DMS79 treated with DMSO at 0.1 percent for 48 hours (cell line): ENCODE data around the gene CCDC110.
A peak's percentile ranks its signal among the peaks of the same experiment; 100 is the strongest.
"Not testable (repeated sequence)": the region's sequence is repeated elsewhere in the genome, so short reads cannot be mapped to it uniquely, and the experiment has no call there.

ENCODE experiments used
- DNase-seq: peaks from one replicate; lab custom pipeline; 2025; lab: John Stamatoyannopoulos, UW

Gene CCDC110

DNA sequence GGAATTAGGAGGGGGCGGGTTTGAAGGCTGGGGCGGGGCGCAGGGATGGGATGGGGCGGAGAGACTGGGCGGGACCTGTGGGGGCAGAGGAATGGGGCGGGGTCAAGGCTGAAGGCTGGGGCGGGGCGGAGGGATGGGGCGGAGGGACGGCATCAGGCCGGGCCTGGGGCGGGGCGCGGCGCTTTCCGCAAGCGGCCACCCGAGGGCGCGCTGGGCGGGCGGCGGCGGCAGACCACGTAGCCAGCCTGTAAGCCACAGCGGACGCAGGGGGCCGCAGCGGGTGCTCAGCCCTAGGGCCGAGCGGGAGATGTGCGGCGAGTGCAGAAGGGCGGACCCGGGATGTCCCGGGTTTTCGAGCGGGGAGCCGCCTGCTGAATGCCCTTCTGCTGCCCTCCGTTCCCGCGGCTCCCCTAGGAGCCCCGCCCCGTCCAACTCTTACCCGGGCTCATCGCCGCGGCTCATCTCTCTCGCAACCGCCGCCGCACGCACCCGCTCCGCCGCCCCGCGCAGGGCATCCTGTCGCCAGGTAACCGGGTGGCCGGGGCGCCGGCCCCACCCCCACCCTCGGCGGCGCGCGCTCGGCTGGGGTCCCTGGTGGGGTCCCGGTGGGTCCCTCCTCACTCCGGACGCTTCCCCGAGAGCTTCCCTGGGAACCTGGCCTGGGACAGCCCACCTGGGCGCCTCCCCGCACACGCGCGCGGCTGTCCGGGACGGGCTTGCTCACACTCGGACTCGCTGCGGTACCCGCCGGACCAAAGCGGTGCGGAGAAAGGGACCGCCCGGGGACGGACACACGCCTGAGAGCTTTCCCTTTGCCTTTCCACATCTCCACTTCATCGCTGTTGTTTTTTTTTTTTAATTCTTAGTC is at the start of gene CCDC110:
Gene CCDC110, minus strand, starts transcription at position 499 of the 868 bp plus-strand sequence. Its CDS starts 50 bp downstream, at position 449.
- DNase-seq: peak; percentile 53

DNA sequence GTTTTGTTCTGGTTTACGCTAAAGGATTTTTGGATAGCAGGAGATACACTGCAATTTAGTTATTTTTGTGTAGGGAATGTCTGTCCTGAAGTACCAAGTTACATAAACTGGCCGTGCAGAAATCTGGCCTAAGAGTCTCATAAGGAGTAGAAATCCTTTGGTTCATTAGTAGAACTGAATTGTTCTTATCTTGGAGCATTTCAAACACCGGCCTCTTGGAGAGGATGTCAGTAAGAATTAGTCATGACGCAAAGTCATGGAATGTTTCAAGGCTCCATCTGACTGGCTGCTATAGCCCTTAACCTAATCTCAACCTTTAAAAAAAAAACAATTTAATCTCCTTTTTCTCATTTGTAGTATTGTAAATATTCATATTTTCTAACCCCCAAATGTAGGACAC is 48.6 kb upstream of the CCDC110 start:
- DNase-seq: no peak

DNA sequence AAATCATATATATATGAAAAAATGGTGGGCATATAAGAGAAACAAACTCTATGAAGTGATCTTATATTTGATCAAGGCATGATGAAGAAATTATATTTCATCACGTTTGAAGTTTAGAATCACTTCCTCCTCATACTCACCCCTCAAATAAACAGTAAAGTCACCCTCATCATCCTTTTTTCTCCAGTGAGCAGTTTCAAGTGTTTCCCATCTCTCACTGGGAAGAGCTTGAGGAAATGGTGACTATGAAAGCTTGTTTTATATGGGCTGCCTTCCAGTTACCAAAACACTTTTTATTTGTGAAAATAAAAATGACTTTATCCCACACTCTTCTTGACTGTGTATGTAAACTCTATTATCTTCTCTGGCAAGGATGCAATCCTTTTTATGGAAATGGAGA is 47.0 kb upstream of the CCDC110 start:
- no peak for DNase-seq

DNA sequence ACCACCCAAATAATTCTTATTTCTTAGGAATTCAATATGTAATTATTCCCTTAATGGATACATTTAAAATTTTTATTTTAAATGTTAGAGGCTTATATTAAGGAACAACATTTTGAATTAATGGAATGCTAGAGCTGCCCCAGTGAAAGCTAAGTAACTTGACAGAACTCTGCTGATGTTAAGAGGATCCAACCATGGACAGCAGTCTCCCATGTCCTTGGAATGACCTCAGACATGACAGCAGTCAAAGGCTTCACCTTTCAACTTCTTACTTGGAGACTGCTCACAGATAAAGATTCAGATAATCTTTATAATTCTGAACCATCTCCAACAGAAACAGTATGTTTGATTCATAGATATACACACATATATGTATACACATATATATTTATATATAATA is 46.5 kb upstream of the CCDC110 start:
- no peak for DNase-seq

DNA sequence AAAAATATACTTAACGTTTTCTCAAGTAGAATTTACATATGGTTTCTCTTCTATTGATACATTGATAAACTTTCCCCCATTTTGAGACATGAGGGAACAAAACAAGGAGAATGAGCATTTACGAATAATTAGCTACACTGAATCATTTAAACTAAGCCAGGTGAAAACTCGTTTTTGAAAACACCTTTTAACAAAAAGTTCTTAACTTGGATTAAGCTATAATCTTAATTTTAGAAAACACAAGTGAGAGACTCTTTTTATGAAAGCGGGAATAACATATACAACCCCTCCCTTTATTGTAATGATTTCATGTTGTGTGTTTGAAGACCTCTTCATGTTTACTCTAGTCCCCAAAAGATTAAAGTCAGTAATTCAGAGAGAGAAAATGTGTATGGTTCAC is 43.7 kb upstream of the CCDC110 start:
- DNase-seq: no peak

DNA sequence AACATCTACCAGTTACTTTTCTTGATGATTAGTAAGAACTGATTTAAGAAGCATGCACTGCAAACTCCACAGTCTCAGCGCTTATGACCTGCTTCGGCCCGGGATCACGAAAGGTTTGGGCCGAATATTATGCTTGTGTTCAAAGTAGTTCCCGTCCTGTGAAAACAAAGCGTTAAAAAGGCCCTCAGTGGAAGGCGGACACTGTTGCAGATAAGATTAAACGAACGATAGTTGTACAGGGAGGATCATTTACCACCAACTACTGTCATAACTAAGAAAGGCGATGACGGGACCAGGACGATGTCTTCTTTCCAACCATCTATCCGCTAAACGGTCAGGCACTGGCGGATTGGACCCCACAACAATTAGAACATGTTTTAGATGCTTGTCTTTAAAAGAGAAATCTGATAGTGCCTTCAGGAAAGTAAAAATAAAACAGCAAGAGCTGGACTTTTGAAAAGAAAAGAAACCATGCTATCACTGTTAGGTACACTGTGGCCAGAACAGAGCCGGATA is 42.7 kb upstream of the CCDC110 start:
- no peak for DNase-seq

DNA sequence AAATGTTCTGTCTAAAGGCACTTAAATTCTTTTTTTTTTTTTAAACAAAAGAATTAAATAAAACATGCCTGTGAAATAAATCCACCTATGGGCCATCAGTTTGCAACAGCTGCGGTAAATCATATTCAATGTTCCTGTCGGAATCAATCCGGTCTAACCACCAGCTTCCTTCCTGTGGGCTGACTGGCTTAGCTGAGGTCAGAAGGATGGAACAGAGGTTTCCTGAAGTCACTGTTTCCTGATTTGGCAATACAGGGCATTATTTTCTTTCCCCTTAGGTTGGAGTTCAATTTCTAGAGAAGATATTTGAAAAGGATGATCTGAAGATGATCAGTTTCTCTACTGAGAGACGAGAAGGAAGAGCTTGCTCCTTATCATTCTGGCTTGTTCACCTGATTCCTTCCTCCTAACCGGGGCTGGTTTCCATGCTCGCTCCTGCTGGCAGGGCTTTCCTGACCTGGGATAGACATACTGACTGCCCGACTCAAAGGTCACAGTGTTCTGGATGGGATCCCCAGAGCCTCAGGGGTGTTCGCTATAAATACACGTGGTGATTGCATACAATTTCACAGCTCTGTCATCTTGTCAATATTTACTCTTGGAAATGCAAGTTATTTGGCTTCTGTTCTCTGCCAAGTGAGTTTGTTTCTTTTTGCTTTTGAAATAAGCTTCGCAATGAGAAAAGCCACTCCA is 42.1 kb upstream of the CCDC110 start:
- DNase-seq: no peak

DNA sequence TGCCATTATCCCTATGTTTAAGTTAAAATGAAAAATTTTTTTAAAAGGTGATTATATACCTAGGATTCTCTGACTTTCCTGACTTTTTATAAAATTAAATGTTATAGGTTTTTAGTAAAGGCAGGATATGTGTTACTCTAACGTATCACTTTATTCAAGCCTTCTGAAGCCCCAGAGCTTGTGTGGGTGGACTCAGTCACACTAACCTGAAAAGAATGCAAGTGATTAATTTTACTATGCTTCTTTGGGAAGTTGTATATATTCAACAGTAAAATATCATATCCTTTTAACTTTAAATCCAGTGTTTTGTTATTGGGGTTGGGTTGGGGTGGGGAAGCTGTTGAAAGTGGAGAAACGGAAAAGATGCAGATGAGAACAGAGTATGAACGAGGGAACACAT is 41.0 kb upstream of the CCDC110 start:
- no peak for DNase-seq

DNA sequence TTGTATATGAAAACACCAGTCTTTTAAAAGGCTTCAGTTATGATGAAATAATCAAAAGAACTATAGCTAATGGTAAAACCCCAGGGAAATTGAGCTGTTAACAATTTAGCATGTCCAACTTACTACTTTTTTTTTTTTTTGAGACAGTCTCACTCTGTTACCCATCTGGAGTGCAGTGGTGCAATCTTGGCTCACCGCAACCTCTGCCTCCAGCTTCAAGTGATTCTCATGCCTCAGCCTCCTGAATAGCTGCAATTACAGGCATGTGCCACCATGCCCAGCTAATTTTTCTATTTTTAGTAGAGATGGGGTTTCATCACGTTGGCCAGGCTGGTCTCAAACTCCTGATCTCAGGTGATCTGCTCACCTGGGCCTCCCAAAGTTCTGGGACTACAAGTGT is 39.7 kb upstream of the CCDC110 start:
- not testable (repeated sequence) for DNase-seq

DNA sequence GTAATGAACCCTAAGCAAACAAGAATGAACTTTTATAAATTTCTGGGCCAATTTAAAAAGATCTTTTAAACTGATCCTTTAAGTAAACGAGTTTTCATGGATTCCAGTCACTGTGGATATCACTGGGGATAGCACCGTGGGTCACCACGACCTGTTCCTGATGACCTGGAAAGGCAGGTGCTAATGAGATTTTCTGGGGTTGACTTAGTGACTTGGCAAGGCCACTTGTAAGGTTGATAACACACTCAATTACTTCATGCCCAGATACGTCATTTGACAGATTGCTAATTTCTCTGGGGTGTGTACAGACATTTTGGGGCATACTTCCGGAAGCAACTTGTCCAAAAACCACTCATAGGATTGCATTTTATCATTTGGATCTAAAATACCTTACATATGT is 39.3 kb upstream of the CCDC110 start:
- DNase-seq: no peak

DNA sequence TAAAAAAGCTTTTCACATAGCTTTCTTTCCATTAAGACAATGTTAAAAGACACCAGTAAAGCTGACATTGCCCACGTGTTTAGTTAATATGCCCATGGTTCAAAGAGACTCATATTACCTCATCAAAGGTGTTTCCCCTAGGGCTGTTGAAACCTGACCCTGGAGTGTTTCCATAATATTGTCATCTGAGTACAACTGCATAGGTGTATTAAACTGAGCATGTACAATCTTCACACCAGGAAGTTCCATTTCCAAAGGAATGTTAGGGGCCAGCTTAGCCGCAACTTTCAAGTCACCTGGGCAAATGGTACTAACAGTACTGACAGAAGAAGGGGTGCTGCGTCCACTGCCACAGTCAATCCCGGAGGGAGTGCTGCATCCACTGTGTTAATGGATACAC is 36.6 kb upstream of the CCDC110 start:
- no peak for DNase-seq

DNA sequence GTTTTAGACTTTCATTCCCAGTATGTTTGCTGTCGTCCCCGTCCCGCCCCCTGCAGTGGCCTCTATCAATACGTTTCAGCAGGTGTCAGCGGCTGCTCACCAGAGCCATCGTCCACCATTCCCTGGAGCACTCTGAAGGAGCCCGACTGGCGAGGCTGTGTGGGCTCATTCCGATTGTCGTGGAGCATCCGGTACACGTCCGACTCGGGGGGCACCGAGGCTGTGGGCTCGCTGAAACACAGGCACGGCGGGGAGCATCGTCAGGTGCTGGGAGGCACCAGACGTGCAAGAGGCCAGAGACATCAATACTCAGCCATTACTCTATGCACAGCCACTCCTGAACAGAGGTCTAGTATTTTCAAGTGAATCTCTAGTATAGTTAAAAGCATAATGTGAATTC is 34.9 kb upstream of the CCDC110 start:
- DNase-seq: no peak

DNA sequence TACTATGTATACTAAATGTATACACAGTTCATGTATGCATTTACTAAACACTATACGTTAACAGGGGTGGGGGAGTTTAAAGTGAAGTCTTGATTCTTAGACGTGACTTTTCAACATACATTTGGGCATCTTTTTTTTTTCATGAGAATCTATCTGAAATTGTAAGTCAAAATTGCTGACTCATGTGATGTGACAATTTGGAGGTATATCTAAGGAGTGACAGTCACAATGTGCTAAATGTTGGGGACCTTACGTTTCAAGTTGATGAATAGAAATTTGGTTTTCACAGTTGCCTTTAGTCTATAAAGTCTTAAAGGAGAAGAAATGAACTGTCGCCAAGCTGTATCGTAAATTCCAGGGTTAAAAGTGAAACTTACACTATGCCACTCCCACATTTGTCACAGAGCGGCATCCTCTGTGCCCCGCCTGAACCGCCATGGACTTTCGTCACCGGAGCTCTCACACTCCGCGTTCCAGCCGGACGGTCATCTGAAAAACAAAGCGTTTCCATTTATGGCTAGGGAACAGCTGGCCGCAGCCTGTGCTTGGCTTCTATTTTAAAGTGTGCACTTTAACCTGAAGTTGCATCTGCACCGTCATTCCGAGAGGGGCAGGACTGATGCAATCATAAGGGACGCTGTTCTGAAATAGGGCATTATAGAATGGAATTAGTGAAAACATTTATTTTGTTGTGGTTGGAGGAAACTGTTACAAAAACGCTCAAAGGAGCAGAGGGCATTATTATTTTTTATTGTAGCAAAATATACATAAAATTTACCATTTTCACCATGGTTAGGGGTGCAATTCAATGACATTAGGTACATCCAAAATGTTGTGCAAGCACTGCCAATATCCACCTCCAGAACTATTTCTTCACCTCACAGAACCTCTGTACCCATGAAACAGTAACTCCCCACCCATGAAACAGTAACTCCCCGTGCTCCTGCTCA is 32.8 kb upstream of the CCDC110 start:
- DNase-seq: peak; percentile 4

DNA sequence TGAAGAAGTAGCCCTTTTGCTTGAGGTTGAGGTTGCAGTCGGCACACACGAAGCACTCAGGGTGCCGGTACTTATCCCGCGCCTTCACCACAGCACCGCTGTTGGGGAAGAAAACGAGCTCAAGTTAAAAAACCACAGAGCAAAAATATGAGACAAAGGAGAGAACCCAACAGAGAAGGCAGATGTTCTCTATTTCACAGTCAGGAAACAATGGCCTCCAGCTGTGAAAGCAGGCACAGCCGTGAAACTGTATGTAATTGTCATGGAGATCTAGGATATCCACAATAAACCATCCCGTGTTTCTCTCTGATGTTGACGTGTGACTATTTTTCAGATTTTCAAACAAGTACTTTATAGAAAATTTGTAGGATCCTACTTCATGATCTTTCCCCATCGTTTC is 30.9 kb upstream of the CCDC110 start:
- no peak for DNase-seq

DNA sequence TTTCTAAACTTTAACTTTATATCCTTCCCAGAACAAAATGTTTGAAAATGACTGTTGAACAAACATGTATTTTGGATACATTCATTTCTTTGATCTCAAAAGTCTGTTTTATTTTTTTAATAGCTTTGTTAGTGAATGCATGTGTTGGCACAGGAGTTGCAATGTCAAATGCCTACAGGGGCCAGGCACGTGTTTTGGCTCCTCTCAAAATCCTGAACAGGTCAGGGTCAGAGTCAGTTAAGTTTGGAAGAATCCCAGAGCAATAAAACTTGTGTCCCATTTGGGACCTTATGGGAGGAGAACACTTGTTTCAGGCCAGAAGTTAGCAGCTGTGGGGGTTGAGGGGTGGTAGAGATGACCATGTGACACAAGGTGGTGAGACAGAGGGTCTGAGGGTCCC is 29.0 kb upstream of the CCDC110 start:
- DNase-seq: no peak

DNA sequence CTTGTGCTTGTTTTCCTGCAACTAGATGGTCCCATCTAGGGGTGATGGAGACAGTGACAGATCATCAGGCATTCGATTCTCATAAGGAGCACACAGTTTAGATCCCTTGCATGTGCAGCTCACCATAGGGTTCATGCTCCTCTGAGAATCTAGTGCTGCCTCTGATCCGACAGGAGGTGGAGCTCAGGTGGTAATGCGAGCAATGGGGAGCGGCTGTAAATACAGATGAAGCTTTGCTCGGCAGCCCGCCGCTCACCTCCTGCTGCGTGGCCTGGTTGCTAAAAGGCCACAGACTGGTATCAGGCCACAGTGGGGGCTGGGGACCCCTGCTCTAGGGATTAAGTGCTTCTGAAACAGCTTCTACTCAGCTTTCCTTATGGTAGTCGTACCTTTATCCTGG is 28.5 kb upstream of the CCDC110 start:
- no peak for DNase-seq

DNA sequence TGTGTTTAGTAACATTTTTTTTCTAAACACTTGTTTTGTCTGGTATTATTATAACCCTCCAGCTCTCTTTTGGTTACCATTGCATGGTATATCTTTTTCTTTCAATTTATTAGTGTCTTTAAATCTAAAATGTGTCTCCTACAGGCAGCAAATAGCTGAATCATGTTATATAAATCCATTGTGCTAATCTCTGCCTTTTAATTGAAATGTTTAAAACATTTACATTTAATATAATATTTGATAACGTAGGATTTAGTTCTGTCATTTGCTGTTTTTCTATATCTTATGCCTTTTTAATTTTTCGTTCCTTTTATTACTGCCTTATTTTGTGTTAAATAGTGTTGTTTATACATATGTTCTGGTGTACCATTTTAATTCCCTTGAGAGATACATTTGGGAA is 17.1 kb upstream of the CCDC110 start:
- DNase-seq: no peak

DNA sequence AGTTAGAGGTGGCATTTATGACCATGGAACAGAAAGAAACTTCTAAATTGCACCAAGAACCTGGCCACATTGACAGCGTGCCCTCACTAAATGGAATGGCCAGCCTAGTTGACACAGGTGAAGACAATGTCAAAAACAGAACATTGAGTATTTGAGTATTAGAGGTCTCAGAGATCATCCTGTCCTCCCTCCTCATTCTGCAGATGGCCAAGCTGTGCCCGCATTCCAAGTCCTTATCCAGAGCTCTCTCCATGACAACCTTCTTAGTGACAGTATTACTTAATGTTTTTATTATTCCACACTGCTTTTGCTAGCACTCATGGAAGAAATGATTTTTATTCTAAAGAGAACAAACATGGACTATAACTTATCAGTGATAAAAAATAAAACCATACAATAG is 9.9 kb upstream of the CCDC110 start:
- no peak for DNase-seq

DNA sequence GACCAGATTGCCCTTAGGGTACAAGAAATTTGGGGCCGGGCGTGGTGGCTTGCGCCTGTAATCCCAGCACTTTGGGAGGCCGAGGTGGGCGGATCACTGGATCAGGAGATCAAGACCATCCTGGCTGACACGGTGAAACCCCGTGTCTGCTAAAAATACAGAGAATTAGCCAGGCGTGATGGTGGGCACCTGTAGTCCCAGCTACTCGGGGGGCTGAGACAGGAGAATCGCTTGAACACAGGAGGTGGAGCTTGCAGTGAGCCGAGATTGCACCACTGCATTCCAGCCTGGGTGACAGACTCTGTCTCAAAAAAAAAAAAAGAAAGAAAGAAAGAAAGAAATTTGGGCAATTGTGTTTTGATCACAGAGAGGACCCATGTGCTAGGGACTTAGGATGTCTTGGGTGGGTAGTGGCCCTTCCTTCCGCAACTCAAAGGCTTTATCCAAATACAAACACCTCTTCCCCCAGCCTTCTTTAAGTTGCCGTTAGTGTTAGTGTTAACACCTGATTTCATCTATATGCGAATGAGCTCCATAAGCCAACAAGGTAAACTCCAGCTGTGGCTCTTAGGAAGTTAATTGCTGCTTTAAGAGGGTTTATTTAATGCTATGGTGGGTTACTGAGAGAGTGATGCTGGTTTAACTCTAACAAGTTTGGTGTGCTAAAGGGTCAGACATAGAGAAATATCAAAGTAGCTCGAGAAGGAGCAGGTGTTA is 8.6 kb upstream of the CCDC110 start:
- peak; percentile 8 for DNase-seq

DNA sequence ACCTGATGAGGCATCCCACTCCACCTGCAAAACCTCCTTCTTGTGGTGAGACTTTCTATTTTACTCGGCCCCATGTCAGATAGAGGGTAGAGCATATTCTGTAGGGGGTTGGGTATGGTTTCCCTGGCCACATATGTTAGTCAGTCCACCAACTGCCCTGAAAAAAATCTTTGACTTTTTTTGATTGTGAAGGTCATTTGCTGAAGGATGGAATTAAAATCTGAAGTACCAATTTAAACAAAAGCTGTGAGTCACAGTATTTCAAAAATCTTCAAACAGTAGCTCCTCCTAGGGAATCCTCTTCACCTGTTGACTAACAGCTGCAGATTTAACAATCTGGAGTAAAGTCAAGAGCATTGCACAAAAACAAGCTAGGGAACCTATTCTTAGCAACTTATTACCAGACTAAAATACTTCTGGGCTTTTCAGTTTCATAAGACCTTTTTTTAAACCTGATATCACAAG is 8.0 kb upstream of the CCDC110 start:
- DNase-seq: no peak

DNA sequence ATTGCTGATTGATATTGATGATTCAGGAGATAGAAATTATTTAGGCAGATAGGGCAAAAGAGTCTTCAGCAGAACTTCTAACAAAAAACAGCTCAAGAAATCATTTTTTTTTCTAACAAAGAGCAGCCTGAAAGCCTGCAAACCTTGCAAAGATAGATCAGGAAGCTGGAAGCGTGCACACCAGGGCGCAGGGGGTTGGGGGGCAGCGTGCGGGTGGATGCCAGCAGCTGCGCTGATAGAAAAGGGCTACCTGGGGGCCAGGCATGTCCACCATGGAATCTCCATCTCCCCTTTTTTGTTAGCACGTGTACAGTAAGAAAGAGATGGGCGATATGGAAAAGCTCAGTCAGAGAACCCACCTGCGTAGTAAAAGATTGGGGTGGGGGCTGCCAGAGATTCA is 1.7 kb upstream of the CCDC110 start:
- DNase-seq: no peak
